Renal cortex interstitium (tissue), 11 donors: ENCODE data around the gene PAPPA. TPM values are rescaled to one million over a fixed set of nuclear protein-coding genes. Genes with fewer than 3 reads are reported as not detected.

ENCODE experiments used
- DNase-seq, 11 donors: peaks; one replicate each; pipeline ENCODE4 v3.0.0-alpha.2; 2013; ENCODE audit warnings: low read depth in 9 of 11, low spot score in 4 of 11; ENCODE audit errors: extremely low read depth in 1 of 11
- polyA plus RNA-seq, 3 donors: library from polyadenylated mRNA; unstranded; fragments of 120-200 nt; gene quantifications; one replicate each; pipeline ENCODE4 v1.2.1, GENCODE V29; 2013; ENCODE audit not compliant: insufficient read length in 3 of 3

Gene PAPPA
- polyA plus RNA-seq, 3 donors: 2.9 to 14.8 (median 6.5) TPM

DNA sequence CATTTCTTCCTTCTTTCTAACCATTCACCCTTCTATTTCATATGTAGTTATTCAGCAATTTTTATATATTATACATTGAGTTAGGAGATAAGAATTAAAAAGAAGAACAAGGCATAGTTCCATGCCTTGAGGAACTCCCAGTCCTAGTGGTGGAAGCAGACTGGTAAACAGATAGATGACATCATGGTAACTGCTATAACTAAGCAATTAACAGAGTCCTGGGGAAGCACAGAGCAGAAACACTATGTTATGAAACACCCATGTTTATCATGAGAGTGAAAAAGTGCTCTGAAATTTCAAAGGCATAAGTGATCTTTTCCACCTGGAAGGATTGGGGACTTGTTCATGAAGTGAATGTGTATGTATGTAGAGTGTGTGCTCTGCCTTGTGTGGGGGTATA lies 14.6 kb downstream of the PAPPA start:
- no peak for DNase-seq

DNA sequence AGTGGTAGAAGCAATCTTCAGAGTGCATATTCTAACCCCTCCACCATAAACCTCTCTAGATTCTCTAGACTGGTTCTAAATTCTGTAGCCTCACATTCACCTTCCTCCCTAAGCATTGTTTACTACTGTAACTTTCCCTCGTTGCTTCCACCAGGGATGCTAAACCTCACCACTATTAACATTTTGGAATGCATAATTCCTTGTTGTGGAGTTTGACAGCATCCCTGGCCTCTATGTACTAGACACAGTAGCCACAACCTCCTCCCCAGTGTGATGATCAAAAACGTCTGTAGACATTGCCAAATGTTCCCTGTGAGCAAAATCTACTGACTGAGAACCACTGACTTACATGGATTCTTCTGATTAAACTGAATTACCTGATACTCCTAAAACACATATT lies 18.6 kb downstream of the PAPPA start:
- DNase-seq: no peak

- DNase-seq: no peak
These were observed 20.8 kb downstream of the PAPPA start for GRCh38 chr9:116174347-116174746.

DNA sequence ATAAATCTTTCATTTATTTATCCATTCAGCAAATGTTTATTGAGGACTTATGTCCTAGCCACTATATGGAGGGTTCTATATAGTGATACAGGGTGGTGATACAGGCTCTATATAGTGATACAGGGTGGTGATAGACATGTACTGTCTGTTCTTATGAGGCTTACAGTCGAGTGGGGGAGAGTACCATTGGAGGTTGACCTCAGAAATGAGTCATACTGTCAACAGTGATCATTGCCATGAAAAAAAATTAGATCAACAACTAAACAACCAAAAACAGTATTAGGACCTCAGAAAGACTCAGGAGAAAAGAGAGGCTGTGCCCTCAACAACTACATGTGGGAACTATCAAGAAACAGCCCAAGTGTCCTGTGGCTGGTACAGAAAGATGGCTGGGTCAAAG lies 22.0 kb downstream of the PAPPA start:
- no peak for DNase-seq

- no peak for DNase-seq
These were observed 25.1 kb downstream of the PAPPA start for GRCh38 chr9:116178481-116179211.

DNA sequence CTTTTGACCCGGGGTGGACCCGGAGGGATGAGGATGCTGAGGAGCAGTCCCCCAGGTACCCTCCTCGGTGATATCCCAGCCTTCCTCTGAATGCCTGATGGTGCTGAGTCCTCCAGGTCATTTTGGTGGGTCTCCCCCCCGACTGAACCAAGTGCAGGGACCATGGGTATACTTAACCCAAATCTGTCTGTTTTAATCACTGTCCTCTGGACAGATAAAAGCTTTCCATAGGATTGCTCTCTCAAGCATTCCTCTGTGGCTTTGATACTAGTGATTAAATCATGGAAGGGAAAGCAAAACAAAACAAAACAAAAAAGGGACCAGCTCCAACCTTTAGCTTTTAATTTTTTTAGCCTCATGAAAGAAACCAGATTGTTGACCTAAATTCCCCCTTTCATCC lies 26.0 kb downstream of the PAPPA start:
- no peak for DNase-seq

DNA sequence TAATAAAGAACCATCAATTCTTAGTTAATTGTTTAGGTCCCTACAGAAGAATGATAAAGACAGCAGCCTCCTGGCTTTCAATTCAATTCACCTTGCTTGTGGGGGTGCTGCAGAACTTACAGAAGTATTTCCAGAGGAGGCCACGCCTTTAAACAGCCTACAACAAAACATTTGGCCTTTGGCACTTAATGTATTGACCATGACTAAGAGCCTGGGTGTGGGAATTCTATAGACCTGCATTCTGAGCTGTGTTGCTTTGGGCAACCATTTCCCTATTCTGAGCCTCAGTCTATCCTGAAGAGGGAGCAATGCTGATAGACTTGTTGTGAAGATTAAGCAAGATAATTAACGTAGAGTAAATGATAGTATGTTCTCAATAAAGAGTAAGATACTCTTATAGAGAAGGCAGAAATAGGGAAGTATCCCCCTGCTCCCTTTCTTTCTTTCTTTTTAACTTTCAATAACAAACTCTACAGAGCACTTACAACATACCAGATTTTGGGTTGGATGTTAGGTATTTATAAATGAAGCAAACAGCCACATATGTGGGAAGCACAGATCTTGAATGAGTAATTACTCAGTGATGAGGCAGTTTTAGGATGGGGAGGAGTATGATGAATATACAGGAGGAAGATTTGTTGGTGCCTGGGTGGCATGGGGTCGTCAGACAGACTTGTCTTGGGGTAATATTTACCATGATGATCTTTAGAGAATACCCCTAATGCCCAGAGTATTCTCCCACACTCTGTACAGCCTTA lies 28.4 kb downstream of the PAPPA start:
- no peak for DNase-seq

- no peak for DNase-seq
These were observed 29.3 kb downstream of the PAPPA start for GRCh38 chr9:116182876-116183275.

DNA sequence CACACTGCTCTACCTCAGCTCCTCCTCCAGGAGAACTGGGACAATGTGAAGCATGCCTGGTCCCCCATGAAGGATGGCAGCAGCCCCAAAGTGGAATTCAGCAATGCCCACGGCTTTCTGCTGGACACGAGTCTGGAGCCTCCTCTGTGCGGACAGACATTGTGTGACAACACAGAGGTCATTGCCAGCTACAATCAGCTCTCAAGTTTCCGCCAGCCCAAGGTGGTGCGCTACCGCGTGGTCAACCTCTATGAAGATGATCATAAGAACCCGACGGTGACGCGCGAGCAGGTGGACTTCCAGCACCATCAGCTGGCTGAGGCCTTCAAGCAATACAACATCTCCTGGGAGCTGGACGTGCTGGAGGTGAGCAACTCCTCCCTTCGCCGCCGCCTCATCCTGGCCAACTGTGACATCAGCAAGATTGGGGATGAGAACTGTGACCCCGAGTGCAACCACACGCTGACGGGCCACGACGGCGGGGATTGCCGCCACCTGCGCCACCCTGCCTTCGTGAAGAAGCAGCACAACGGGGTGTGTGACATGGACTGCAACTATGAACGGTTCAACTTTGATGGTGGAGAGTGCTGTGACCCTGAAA lies 34.1 kb downstream of the PAPPA start:
- DNase-seq: no peak

DNA sequence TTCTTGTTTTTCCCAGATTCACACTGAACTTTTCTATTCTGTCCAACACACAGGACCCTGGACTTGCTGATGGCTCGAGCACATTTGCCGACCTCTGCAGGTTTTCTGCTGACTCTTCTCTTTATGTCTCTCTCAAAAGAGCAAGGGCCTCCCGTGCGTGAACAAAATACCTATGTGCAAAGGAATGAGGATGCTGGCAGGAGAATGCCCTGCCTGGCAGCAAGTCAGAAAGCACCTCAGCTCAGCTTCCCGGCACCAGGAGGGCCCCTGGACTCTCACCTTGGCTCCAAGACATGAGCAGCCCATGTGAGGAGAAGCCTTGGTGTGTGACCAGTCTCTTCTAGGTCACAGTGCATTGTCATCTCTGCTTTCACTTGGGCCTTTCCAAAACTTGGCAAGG lies 36.1 kb downstream of the PAPPA start:
- DNase-seq: peak in 1 of 11 donors; percentile 32

DNA sequence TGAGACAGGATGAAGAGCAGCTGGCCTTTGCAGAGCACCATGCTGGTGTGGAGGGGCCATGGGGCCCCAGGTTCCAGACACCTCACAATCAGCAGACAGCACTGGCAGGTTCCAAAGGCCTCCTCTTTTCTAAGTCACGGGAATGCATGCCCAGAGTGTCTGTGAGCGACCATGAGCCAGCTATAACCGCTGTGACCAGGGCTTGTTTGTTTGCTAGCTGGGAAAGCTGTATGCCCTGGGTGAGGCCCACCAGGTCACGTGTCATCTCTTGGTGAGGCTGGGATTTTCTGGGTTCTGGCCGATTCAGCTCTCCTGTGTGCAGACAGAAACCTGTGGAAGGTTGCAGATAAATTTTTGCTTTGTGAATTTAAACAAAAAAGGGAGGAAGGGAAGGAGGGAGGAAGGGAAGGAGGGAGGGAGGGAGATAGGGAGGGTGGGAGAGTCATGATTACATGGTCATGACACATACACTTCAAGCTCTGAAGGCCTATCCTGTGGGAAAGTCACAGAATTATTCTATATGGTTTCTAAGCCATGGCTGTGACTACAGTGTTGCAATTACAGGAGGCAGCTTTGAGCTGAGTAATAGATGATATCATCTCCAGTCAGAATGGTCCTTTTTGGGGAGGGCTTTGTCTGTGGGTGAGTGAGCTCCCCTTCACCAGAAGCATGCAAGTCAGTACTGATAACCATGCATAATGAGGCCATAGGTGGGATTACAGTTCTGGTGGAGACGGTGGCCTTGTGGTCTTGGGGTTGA lies 37.2 kb downstream of the PAPPA start:
- no peak for DNase-seq

DNA sequence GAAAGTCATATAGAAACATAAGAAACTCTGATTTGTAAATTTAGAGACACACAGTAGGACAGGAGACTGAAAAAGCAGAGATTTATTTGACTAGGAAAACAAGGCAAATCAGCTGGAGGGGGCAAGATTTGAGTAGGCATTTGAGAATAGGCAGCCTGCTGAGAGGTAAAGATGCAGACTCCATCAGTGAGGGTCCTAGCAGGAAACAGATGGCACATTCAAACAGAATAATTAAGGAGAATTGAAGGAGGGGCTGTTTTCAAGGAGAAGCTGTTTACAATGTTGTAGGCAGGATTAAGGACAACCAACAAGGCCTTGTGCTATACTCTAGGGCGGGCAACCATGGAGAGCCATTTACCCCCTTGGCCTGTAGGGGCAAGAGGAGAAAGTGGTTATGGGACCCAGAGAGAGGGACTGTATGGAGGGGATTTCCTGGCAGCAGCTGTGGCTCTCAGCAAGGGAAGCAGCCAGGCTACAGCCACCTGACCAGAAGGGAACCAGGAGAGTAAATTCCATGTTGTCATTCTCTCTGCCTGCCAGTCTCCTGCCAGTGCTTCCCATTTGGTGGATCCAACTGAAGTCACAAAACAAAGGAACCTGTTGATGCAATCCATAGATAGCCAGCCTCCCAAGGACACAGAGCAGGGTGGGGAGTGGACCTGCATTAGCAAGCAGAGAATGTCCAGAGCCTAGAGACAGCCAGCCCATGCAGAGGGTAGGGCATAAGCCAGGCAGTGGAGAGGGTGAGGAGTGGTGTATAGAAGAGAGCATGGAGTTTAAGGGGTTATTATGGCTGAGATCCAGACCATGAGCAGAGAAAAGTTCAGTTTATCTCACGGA lies 38.2 kb downstream of the PAPPA start:
- no peak for DNase-seq

- DNase-seq: no peak
These were observed 40.0 kb downstream of the PAPPA start for GRCh38 chr9:116193636-116194035.

GRCh38 chr9:116196806-116197205 lies 43.2 kb downstream of the PAPPA start:
- no peak for DNase-seq

GRCh38 chr9:116198344-116198743 lies 44.8 kb downstream of the PAPPA start:
- no peak for DNase-seq

DNA sequence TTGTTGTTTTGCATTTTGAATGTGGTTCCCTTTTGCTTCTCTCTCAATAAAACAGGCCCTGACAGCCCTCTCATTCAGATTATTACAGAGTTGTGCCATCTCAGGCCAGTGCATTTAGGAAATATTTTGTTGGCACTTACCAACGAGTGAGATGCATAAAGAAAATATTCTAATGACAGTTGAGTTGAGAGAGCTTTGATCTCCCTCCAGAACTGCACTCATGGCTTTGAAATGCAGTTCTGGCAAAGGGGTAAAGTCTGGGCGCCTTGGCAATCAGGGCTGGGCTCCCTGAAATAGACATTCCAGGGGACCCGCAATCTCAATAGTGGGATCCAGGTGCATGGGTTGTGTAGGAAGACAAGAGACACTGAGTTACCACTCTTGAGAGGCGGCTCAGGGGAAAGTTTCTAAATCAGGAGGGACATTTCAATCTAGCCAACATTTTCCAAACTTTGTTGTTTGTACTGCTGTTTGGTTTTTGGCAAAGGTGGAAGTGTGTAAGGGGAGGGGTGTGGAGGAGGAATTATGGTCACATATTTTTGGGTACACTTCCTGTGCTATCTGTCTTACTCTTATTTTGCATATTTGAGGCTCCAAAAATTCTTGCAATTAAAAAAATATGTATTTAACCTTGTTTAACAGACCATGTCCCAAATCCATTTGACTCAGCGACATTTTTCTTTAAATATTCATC lies 48.8 kb downstream of the PAPPA start:
- no peak for DNase-seq

DNA sequence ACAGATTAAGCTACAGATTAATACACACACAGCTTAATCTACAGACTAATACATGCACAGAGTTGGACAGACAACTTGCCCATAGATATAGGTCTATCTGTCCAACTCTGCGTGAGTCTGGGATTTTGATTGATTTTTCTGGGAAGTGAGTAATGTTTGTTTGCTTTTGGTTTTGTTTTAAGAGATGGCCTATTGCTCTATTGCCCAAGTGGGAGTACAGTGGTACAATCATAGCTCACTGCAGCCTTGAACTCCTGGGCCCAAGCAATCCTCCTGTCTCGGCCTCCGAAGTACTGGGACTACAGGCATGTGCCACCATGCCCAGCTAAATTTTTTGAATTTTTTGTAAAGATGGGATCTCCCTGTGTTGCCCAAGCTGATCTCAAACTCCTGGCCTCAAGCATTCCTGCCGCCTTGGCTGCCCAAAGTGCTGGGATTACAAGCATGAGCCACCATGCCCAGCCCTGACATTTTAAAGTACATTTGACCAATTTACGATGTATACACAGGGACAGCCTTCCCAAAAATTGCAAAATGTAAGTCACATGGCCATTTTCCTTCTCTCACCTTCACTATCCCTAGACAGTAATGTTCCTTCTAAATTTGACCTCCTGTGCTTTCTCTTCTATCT lies 50.8 kb downstream of the PAPPA start:
- DNase-seq: no peak
